OCI-LY3 (cell line): Measurements from ENCODE around the gene AFAP1.

Experiments
- EZH2phosphoT487 ChIP-seq: fragments of 200-600 bp; shearing (Covaris generic); IDR thresholded peaks from 2 replicates; pipeline ENCODE4 v1.6.1; 2018; ENCODE audit warnings: antibody characterized with exemption, mixed run types, low read depth
- TF ChIP-seq, protein P1 (sequence below): fragments of 200-600, 300-600 bp; sonication (generic); IDR thresholded peaks from 2 replicates; pipeline ENCODE4 v1.5.1; 2014; ENCODE audit warnings: antibody characterized with exemption, low read length, low read depth

DNA sequence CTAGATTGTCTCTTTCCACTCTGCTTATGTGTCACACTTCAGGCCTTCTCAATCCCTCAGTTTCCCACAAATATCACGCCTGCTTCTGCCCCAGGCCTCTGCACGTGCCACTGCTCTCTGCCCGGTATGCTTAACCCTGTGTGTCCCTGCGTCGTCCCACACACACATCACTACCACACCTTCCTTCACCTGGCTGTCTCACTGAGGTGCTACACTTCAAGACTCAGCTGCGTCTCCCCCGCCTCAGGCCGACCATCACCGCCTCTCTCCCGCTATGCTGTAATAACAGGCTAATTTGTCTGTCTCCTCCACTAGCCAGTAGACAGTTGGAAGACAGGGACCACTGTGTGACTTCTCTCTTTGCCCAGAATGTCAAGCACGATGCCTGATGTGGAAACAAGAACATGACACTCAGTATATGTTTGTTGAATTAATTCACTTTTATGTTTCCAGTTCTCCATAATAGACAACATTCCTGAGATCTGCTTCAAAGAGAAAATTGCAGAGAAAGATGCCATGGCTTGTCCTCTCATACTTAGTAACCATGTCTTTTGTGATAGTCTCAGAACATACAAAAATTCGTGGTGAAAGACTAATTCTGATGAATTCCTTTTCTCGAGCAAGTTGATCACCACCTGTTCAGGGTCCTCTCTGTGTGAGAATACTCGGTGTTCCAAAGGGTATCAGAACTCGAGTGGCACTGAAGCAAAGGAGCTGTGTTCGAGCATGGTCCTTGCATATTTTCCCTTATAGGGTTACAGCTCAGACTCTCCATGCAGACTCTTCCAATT, 54.2 kb downstream of the AFAP1 start:
- TF ChIP-seq, protein P1, sequence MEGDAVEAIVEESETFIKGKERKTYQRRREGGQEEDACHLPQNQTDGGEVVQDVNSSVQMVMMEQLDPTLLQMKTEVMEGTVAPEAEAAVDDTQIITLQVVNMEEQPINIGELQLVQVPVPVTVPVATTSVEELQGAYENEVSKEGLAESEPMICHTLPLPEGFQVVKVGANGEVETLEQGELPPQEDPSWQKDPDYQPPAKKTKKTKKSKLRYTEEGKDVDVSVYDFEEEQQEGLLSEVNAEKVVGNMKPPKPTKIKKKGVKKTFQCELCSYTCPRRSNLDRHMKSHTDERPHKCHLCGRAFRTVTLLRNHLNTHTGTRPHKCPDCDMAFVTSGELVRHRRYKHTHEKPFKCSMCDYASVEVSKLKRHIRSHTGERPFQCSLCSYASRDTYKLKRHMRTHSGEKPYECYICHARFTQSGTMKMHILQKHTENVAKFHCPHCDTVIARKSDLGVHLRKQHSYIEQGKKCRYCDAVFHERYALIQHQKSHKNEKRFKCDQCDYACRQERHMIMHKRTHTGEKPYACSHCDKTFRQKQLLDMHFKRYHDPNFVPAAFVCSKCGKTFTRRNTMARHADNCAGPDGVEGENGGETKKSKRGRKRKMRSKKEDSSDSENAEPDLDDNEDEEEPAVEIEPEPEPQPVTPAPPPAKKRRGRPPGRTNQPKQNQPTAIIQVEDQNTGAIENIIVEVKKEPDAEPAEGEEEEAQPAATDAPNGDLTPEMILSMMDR = no peak
- no peak for TF ChIP-seq EZH2phosphoT487
